H1 (cell line): ENCODE results near the gene MAP2K5. TPM values are rescaled to one million over a fixed set of nuclear protein-coding genes. Genes with fewer than 3 reads are reported as not detected.

ENCODE experiments used
- CHD2 ChIP-seq: IDR thresholded peaks from 2 replicates; pipeline ENCODE4 v1.6.1; 2012; ENCODE audit warnings: low read length, improper control_type of control experiment
- EZH2 ChIP-seq: fragments of 200-600 bp; sonication (generic); IDR thresholded peaks from 2 replicates; pipeline ENCODE4 v1.7.1; 2012; ENCODE audit warnings: low read depth, mild to moderate bottlenecking, moderate library complexity, low read length, inconsistent platforms; ENCODE audit not compliant: severe bottlenecking
- polyA plus RNA-seq, 7 experiments: library from polyadenylated mRNA; depleted of rRNA in 3 of 7; stranded (reverse) in 5 of 7; unstranded in 2 of 7; fragments of >200 nt in 5 of 7; fragments of 200-250 nt in 2 of 7; gene quantifications; 1 replicate in 5 of 7; 2 replicates in 1 of 7; 4 replicates in 1 of 7; pipeline versions ENCODE4 v1.2.1 to v1.2.3, GENCODE V29; 2011 to 2013; ENCODE audit warnings: missing spikeins in 2 of 7, mixed read lengths in 2 of 7
- total RNA-seq: library from RNA; stranded (reverse); fragmentation: NEBNext Ultra II Directional; extraction: Animal tissue kit (Norgen Biotek cat#: 25700); gene quantifications from 2 replicates; pipeline ENCODE4 v1.2.1, GENCODE V29; 2021

MAP2K5 gene
- total and polyA plus RNA-seq, 2 of the 8 experiments (the other 6 are each of a cell fraction or from before 2014, with no cell fraction given), result 4.4 to 15.8 TPM

DNA sequence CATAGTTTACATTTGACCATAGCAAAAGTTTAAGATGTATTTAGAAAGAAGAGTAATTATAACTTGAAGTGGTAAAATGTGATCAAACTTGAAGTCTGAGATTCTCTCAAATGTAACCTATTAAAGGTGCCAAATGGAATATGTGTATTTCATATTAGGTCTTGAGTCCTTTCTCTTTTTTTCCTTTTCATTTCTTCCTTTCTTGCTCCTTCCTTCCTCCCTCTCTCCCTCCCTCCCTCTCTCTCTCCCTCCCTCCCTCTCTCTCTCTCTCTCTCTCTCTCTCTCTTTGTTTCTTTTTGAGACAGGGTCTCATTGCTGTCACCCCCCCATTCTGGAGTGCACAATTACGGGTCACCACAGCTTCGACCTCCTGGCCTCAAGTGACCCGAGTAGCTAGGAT is 47.7 kb downstream of the MAP2K5 start (continued):
- TF ChIP-seq EZH2 (no peak), CHD2 (no peak)
